NB4 (cell line): ENCODE results near the gene NEURL2.

Source experiments
- CTCF ChIP-seq: IDR thresholded peaks from one replicate; pipeline ENCODE4 v1.5.1; 2012; ENCODE audit warnings: low read depth, low read length
- POLR2A ChIP-seq: IDR thresholded peaks from 2 replicates; pipeline ENCODE4 v1.6.1; 2011; ENCODE audit warnings: mild to moderate bottlenecking; ENCODE audit not compliant: insufficient read length; ENCODE audit errors: extremely low read depth
- TF ChIP-seq, protein P1 (sequence below): IDR thresholded peaks from 2 replicates; pipeline ENCODE4 v1.6.1; 2011; ENCODE audit warnings: low read depth, low read length

GRCh38 chr20:45912344-45912682, 21.3 kb upstream of the NEURL2 start:
- TF ChIP-seq CTCF (no peak), POLR2A (no peak)
- TF ChIP-seq, protein P1, sequence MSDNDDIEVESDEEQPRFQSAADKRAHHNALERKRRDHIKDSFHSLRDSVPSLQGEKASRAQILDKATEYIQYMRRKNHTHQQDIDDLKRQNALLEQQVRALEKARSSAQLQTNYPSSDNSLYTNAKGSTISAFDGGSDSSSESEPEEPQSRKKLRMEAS = no peak
